ENCODE measurements around the gene NACC1.
A peak's percentile ranks its signal among the peaks of the same experiment; 100 is the strongest.
"Not testable (repeated sequence)": the region's sequence is repeated elsewhere in the genome, so short reads cannot be mapped to it uniquely, and the experiment has no call there.

NACC1 gene

GRCh38 chr19:13165162-13165997 is 47.3 kb downstream of the NACC1 start:
- Histone ChIP-seq H4K20me1 (ENCODE audit: control insufficient read depth, insufficient read depth, low read depth, low read length) (no peaks in the 10 kb centered on the region), H3K27ac (ENCODE audit: low read depth, low read length) (peak overlapping the region; percentile 91), H3K79me2 (ENCODE audit: control insufficient read depth, low read length) (no peaks in the 10 kb centered on the region), H3K9me2 (replicated peaks; ENCODE audit: control insufficient read depth, low read length) (no peaks in the 10 kb centered on the region), H3K9me3 (ENCODE audit: control insufficient read depth, insufficient read depth, low read length) (no peaks in the 10 kb centered on the region), H3K4me3 (ENCODE audit: low read length) (peak overlapping the region; percentile 85), H3K27me3 (ENCODE audit: control insufficient read depth, low read length) (no peaks in the 10 kb centered on the region), H3K4me2 (ENCODE audit: low read length) (peak overlapping the region; percentile 100), H3K4me1 (ENCODE audit: control insufficient read depth, low read length) (peaks cover 92% of the 10 kb centered on the region), H3K36me3 (ENCODE audit: control insufficient read depth, low read length) (no peaks in the 10 kb centered on the region), H3F3A (ENCODE audit: control insufficient read depth, insufficient read depth) (peaks cover 44% of the 10 kb centered on the region)
- TF ChIP-seq EZH2phosphoT487 (IDR thresholded peaks at IDR 0.05; ENCODE audit: borderline replicate concordance, low read length) (no peak), CTCF (IDR thresholded peaks at IDR 0.05; ENCODE audit: low read depth, low read length, poor library complexity, severe bottlenecking) (no peak)

GRCh38 chr19:13166151-13166550 is 48.1 kb downstream of the NACC1 start:
- H3K9me3 ChIP-seq (ENCODE audit: control insufficient read depth, insufficient read depth, low read length); H4K20me1 ChIP-seq (ENCODE audit: control insufficient read depth, insufficient read depth, low read depth, low read length); H3K9me2 ChIP-seq (replicated peaks; ENCODE audit: control insufficient read depth, low read length); H3K79me2 ChIP-seq (ENCODE audit: control insufficient read depth, low read length); H3K36me3 ChIP-seq (ENCODE audit: control insufficient read depth, low read length); H3K27me3 ChIP-seq (ENCODE audit: control insufficient read depth, low read length); H3K27ac ChIP-seq (ENCODE audit: low read depth, low read length); H3K4me3 ChIP-seq (ENCODE audit: low read length): not testable (repeated sequence)
- Histone ChIP-seq H3K4me2 (ENCODE audit: low read length) (peak overlapping the region; percentile 91; the same call in 1 of the 2 replicates), H3F3A (ENCODE audit: control insufficient read depth, insufficient read depth) (peaks cover 39% of the 10 kb centered on the region), H3K4me1 (ENCODE audit: control insufficient read depth, low read length) (peaks cover 94% of the 10 kb centered on the region)

GRCh38 chr19:13169769-13170168 is 51.7 kb downstream of the NACC1 start:
- Histone ChIP-seq H3K9me3 (ENCODE audit: control insufficient read depth, insufficient read depth, low read length) (no peaks in the 10 kb centered on the region), H3K9me2 (replicated peaks; ENCODE audit: control insufficient read depth, low read length) (no peaks in the 10 kb centered on the region), H3K4me2 (ENCODE audit: low read length) (no peak overlapping the region), H3K36me3 (ENCODE audit: control insufficient read depth, low read length) (no peaks in the 10 kb centered on the region), H3K4me1 (ENCODE audit: control insufficient read depth, low read length) (peaks cover 75% of the 10 kb centered on the region), H3K27me3 (ENCODE audit: control insufficient read depth, low read length) (no peaks in the 10 kb centered on the region), H4K20me1 (ENCODE audit: control insufficient read depth, insufficient read depth, low read depth, low read length) (no peaks in the 10 kb centered on the region), H3F3A (ENCODE audit: control insufficient read depth, insufficient read depth) (peaks cover 22% of the 10 kb centered on the region), H3K79me2 (ENCODE audit: control insufficient read depth, low read length) (no peaks in the 10 kb centered on the region), H3K27ac (ENCODE audit: low read depth, low read length) (no peak overlapping the region), H3K4me3 (ENCODE audit: low read length) (no peak overlapping the region)
- TF ChIP-seq CTCF (IDR thresholded peaks at IDR 0.05; ENCODE audit: low read depth, low read length, poor library complexity, severe bottlenecking), result no peak

GRCh38 chr19:13171146-13171545 is 53.1 kb downstream of the NACC1 start:
- Histone ChIP-seq H3K9me3 (ENCODE audit: control insufficient read depth, insufficient read depth, low read length) (no peaks in the 10 kb centered on the region), H3K4me3 (ENCODE audit: low read length) (no peak overlapping the region), H3K4me1 (ENCODE audit: control insufficient read depth, low read length) (peaks cover 61% of the 10 kb centered on the region), H3K27ac (ENCODE audit: low read depth, low read length) (no peak overlapping the region), H3F3A (ENCODE audit: control insufficient read depth, insufficient read depth) (peaks cover 16% of the 10 kb centered on the region), H3K4me2 (ENCODE audit: low read length) (no peak overlapping the region), H3K27me3 (ENCODE audit: control insufficient read depth, low read length) (no peaks in the 10 kb centered on the region), H3K9me2 (replicated peaks; ENCODE audit: control insufficient read depth, low read length) (no peaks in the 10 kb centered on the region), H3K79me2 (ENCODE audit: control insufficient read depth, low read length) (no peaks in the 10 kb centered on the region), H4K20me1 (ENCODE audit: control insufficient read depth, insufficient read depth, low read depth, low read length) (no peaks in the 10 kb centered on the region), H3K36me3 (ENCODE audit: control insufficient read depth, low read length) (no peaks in the 10 kb centered on the region)
- no peak for TF ChIP-seq EZH2phosphoT487 (IDR thresholded peaks at IDR 0.05; ENCODE audit: borderline replicate concordance, low read length)
- no peak for TF ChIP-seq CTCF (IDR thresholded peaks at IDR 0.05; ENCODE audit: low read depth, low read length, poor library complexity, severe bottlenecking)
